ENCODE data around the gene PRKRIP1. TPM values are rescaled to one million over a fixed set of nuclear protein-coding genes. Genes with fewer than 3 reads are reported as not detected.

PRKRIP1 gene
- total RNA-seq, 1 experiment from 2014 or later, result 38.8 TPM

- H3K18ac ChIP-seq (ENCODE audit: insufficient read length, low read depth, low read length), result no peak overlapping the region
- TF ChIP-seq CTCF (conservative IDR thresholded peaks at IDR 0.05), result no peak
- Mint-ChIP-seq H3K4me3 (no peak overlapping the region), H3K36me3 (ENCODE audit: insufficient read depth in 1 of 3, low read depth in 3 of 3) (peaks cover 3 to 28% (median 6%) of the 10 kb centered on the region in 3 experiments; a peak in 6 of 7 replicates), H3K27ac (peak overlapping the region in 1 of 3 experiments; percentile 77; a peak in 3 of 7 replicates), H3K4me1 (peaks cover 8 to 9% of the 10 kb centered on the region in 2 experiments), H3K9me3 (no peaks in the 10 kb centered on the region), H3K27me3 (ENCODE audit: low read depth) (no peaks in the 10 kb centered on the region)
- H3K23me2 ChIP-seq (ENCODE audit: insufficient read length, low read depth, low read length, poor library complexity, severe bottlenecking), result no peaks in the 10 kb centered on the region
- no CpG with 5 or more reads among the region's 17 CpGs for WGBS (ENCODE audit: extremely low coverage, insufficient read length, low lambda C conversion rate)
- H3K27me3 ChIP-seq (ENCODE audit: insufficient read depth, low read length), result no peaks in the 10 kb centered on the region
- H4K20me1 ChIP-seq (ENCODE audit: control insufficient read depth, insufficient read depth, insufficient read length), result no peaks in the 10 kb centered on the region
- H2BK120ac ChIP-seq (ENCODE audit: low read depth, low read length, poor library complexity, severe bottlenecking), result no peak overlapping the region
- no peak overlapping the region for H4K8ac ChIP-seq (replicated peaks; ENCODE audit: insufficient read length, low read depth, low read length)
- H3K4me1 ChIP-seq (ENCODE audit: insufficient read depth, low read length), result no peaks in the 10 kb centered on the region; the same call in 1 of the 2 replicates
- no peak overlapping the region for H4K91ac ChIP-seq (ENCODE audit: insufficient read length, low read depth, low read length)
- H4K5ac ChIP-seq (ENCODE audit: insufficient read length, low read depth, low read length), result no peak overlapping the region
- no peak overlapping the region for H3K4me2 ChIP-seq (ENCODE audit: insufficient read depth, insufficient read length, low read length)
- H3K9ac ChIP-seq (ENCODE audit: extremely low read depth, insufficient read length, low read length), result no peak overlapping the region
- no peak overlapping the region for H2BK20ac ChIP-seq (ENCODE audit: low read depth, low read length, poor library complexity, severe bottlenecking)
- no peak overlapping the region for H2BK15ac ChIP-seq (ENCODE audit: low read depth, low read length)
- no peak overlapping the region for H3T11ph ChIP-seq (ENCODE audit: low read length)
- no peak overlapping the region for H3K23ac ChIP-seq (ENCODE audit: insufficient read length, low read depth, low read length)
- H3K9me3 ChIP-seq (ENCODE audit: control insufficient read depth, low read depth, low read length), result no peaks in the 10 kb centered on the region
- H2AK5ac ChIP-seq (ENCODE audit: insufficient read length, low read length), result no peak overlapping the region
- H3K4ac ChIP-seq (ENCODE audit: low read depth, low read length), result no peak overlapping the region
- peak overlapping the region; percentile 55 for H2BK5ac ChIP-seq (ENCODE audit: insufficient read length, low read length)
- no peak overlapping the region for H3K56ac ChIP-seq (ENCODE audit: insufficient read length, low read depth, low read length)
- no peak for DNase-seq
- H3K14ac ChIP-seq (ENCODE audit: insufficient read depth, low read length), result no peak overlapping the region; the same call in 1 of the 2 replicates
- no peak overlapping the region for H3K27ac ChIP-seq (ENCODE audit: insufficient read length, low read depth, low read length)
- no peaks in the 10 kb centered on the region for H3K79me2 ChIP-seq (ENCODE audit: insufficient read depth, low read length)
- H2BK12ac ChIP-seq (ENCODE audit: insufficient read length, low read depth, low read length), result no peak overlapping the region
- H2AFZ ChIP-seq (ENCODE audit: low read length), result no peak overlapping the region
- H3K79me1 ChIP-seq (ENCODE audit: insufficient read depth, low read depth, low read length, poor library complexity, severe bottlenecking), result no peaks in the 10 kb centered on the region
Observed at GRCh38 chr7:102444961-102445673, 49.0 kb downstream of the PRKRIP1 start.

All from H9 (cell line).